Tibial artery (tissue), 4 donors: ENCODE measurements around the gene KDSR.

Source experiments
- DNase-seq, 2 donors: peaks; one replicate each; pipeline ENCODE4 v3.0.0-alpha.2; 2019
- H3K27ac ChIP-seq, 2 donors: fragments of 200-600 bp; sonication (generic) in 1 of 2; 1 replicate in 1 of 2; 2 replicates in 1 of 2; pipeline ENCODE4 v1.5.1; 2018 to 2019; ENCODE audit warnings: mild to moderate bottlenecking in 1 of 2
- H3K27me3 ChIP-seq, 2 donors: fragments of 200-600 bp; sonication (generic) in 1 of 2; one replicate each; pipeline versions ENCODE4 v1.5.1 to v1.6.0; 2016 to 2019
- H3K36me3 ChIP-seq, 3 donors: fragments of 200-600 bp; sonication (generic) in 2 of 3; one replicate each; pipeline ENCODE4 v1.5.1; 2016 to 2019; ENCODE audit warnings: mild to moderate bottlenecking in 2 of 3
- H3K4me1 ChIP-seq, 4 donors: fragments of 200-600 bp; sonication (generic) in 2 of 4; 1 replicate in 3 of 4; 2 replicates in 1 of 4; pipeline ENCODE4 v1.5.1; 2016 to 2019
- H3K4me3 ChIP-seq, 2 donors: fragments of 200-600 bp; sonication (generic) in 1 of 2; 1 replicate in 1 of 2; 2 replicates in 1 of 2; pipeline ENCODE4 v1.5.1; 2018 to 2019; ENCODE audit warnings: mild to moderate bottlenecking in 2 of 2
- H3K9me3 ChIP-seq, 3 donors: fragments of 200-600 bp; sonication (generic) in 1 of 3; one replicate each; pipeline ENCODE4 v1.5.1; 2016 to 2019
- intact Hi-C: fragments of 100-400 bp; cut with DNase I; formaldehyde crosslinking; loops from one replicate; pipeline ENCODE4 v1.15.0; 2023; ENCODE audit warnings: low total_unique reads
- TF ChIP-seq, protein P1 (sequence below), 2 experiments: fragments of 200-600 bp in 1 of 2; fragments of 450-650 bp in 1 of 2; IDR thresholded peaks; one replicate each; pipeline ENCODE4 v1.5.1; 2017 to 2019; ENCODE audit warnings: antibody characterized with exemption in 2 of 2, mild to moderate bottlenecking in 1 of 2, moderate library complexity in 1 of 2

The KDSR gene

DNA sequence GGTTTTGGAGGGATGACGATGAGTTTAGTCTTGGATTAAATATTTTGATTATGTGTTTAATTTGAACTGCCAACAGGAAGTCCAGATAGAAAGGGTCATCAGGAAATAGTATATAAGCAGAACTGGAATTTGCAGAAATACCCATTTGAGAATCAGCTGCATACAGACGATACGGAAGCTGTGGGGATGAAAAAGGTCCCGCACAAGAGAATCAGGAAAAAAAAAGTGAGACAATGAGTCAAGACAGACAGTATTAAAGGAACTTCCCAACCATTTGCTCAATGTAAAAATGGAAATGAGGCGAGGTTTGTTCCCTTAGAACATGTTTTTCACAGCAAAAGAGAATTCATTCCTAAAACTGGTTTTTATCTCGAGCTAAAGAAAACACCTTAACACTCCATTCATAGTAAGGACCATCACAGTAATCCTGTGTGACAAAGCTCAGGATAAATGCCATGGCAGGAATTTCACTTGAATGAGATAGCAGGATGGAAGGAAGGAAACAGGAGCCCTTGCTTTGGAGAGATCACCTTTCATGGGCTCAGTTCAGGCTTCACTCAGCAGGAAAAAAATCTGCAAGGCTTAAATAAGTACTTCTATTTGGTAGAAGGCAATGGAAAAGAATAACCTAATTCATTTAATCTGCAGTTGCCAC is 76.7 kb downstream of the KDSR start:
- Histone ChIP-seq H3K9me3 (no peaks in the 10 kb centered on the region), H3K4me1 (peaks cover 0 to 72% (median 29%) of the 10 kb centered on the region in 4 donors), H3K36me3 (no peaks in the 10 kb centered on the region), H3K4me3 (no peak overlapping the region), H3K27me3 (no peaks in the 10 kb centered on the region), H3K27ac (no peak overlapping the region)
- intact Hi-C loops: no loop called here
- TF ChIP-seq, protein P1, sequence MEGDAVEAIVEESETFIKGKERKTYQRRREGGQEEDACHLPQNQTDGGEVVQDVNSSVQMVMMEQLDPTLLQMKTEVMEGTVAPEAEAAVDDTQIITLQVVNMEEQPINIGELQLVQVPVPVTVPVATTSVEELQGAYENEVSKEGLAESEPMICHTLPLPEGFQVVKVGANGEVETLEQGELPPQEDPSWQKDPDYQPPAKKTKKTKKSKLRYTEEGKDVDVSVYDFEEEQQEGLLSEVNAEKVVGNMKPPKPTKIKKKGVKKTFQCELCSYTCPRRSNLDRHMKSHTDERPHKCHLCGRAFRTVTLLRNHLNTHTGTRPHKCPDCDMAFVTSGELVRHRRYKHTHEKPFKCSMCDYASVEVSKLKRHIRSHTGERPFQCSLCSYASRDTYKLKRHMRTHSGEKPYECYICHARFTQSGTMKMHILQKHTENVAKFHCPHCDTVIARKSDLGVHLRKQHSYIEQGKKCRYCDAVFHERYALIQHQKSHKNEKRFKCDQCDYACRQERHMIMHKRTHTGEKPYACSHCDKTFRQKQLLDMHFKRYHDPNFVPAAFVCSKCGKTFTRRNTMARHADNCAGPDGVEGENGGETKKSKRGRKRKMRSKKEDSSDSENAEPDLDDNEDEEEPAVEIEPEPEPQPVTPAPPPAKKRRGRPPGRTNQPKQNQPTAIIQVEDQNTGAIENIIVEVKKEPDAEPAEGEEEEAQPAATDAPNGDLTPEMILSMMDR (IDR thresholded peaks at IDR 0.05): no peak
- no peak for DNase-seq

DNA sequence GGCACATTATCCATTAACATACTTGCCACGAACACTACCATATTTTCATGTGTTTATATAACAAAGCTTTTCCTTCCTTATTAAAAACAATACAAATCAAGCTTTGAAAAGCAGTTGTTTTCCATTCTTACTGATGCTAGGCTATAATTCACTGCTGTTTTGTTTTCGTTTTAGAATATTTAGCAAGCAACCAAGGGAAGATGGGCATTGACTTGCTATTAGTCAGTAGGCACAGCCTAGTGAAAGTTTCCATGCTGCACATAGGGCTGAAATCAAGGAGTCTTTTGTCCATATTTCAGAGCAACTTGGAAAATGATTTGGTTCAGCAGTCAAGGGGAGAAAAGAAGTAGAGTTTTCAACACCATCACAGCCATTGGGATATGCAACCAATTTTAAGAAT is 78.7 kb downstream of the KDSR start:
- H3K27me3 ChIP-seq: no peaks in the 10 kb centered on the region
- TF ChIP-seq, protein P1 (IDR thresholded peaks at IDR 0.05): no peak
- H3K4me3 ChIP-seq: no peak overlapping the region
- H3K4me1 ChIP-seq: peaks cover 0 to 73% (median 32%) of the 10 kb centered on the region in 4 donors
- no peak for DNase-seq
- peak overlapping the region; percentile 5 to 15 for H3K27ac ChIP-seq
- intact Hi-C loops: no loop called here
- H3K9me3 ChIP-seq: no peaks in the 10 kb centered on the region
- no peaks in the 10 kb centered on the region for H3K36me3 ChIP-seq

DNA sequence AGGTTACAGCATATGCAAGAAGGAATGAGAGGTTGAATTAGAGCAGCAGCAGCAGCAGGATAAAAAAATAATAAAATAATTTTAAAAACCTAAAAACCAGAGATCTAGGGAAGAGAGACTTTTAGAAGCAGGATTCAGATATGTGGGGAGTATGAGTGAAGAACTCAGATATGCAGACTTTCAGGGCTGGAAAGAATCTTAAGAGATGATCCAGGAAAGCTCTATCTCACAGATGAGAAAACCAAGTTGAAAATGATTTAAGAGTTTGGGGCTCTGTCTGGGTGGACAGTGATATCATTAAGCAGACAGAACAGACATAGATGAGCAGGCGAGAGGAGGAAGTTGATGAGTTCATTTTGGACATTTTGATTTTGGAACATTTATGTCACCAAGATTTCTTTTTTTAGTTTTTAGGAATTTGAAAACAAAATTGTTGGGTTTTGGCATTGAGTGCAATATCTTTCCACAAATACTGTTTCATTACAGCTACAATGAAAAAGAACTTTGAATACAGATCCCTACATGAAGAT is 79.2 kb downstream of the KDSR start:
- Histone ChIP-seq H3K36me3 (no peaks in the 10 kb centered on the region), H3K4me1 (peaks cover 0 to 67% (median 27%) of the 10 kb centered on the region in 4 donors), H3K9me3 (no peaks in the 10 kb centered on the region), H3K4me3 (no peak overlapping the region), H3K27ac (peak overlapping the region; percentile 5 to 15), H3K27me3 (no peaks in the 10 kb centered on the region)
- DNase-seq: no peak
- TF ChIP-seq, protein P1 (IDR thresholded peaks at IDR 0.05): no peak
- intact Hi-C loops: no loop called here

DNA sequence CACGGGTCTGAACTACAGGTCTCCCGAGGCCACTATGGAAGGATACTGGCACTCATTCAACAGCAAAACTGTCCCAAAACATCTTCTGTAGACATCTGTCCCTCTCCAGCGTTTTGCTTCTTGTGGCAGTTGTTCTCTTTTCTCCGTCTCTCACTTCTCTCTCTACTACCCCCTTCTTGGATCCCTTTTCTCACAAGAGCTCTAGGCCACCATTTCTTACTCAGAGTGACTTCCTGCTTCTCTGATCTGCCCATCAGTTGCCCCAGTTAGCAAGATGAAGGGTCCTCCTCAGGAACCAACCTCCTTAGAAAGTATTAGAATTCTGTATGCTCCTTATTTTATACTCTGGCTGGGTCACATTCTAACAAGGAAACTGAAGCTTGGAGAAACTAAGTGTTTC is 80.1 kb downstream of the KDSR start:
- peak overlapping the region; percentile 7 to 15 for H3K27ac ChIP-seq
- no peaks in the 10 kb centered on the region for H3K36me3 ChIP-seq
- no peak for DNase-seq
- intact Hi-C loops: no loop called here
- TF ChIP-seq, protein P1 (IDR thresholded peaks at IDR 0.05): no peak
- H3K4me1 ChIP-seq: peaks cover 0 to 60% (median 27%) of the 10 kb centered on the region in 4 donors
- H3K9me3 ChIP-seq: no peaks in the 10 kb centered on the region
- H3K27me3 ChIP-seq: no peaks in the 10 kb centered on the region
- H3K4me3 ChIP-seq: no peak overlapping the region

DNA sequence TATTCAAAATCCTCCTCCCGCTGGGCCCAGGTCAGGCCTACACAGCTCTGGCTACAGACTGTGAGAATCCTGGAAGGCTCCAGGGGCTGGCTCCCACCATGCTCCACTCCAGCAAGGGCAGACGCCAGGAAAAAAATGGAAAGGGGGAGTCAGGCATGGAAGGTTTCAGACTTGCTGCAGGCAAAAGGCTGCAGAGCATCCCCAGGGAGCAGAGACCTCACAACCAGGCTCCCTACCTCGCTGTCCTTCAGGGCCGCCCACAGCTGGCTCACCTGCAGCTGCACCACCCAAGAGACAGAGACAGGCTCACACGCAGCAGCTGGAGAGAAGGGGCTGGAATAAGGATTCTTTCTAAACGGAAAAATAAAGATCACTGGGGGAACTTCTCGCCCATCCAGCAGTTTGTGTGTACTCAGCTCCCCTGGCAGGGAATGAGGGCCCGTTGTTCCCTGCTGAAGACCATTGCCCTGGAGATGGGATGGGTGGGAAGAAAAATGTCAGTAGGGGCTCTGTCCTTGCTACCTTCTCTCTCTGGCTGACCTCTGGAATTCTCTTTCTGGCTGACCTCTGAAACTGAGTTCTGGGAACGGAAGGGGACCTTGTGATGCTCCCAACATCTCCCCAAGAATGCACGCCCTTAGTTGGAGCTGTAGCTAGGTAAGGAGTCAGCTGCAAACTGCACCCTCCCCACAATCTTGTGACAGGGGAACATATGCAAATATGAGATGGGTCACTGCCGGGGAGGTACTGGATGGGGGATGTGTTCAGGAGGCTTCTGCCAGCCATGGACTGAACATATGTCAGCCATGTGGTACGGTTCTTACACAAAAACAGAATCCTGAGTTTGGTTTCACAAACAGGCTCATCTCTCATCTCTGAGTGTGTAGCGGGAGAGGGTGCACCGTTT is 81.9 kb downstream of the KDSR start:
- DNase-seq: no peak
- no peaks in the 10 kb centered on the region for H3K27me3 ChIP-seq

More for the DNA sequence above, 81.9 kb downstream of the KDSR start:
- TF ChIP-seq, protein P1 (IDR thresholded peaks at IDR 0.05): no peak
- Histone ChIP-seq H3K36me3 (no peaks in the 10 kb centered on the region), H3K27ac (no peak overlapping the region), H3K4me3 (no peak overlapping the region), H3K4me1 (peaks cover 0 to 48% (median 26%) of the 10 kb centered on the region in 4 donors), H3K9me3 (no peaks in the 10 kb centered on the region)
- intact Hi-C loops: no loop called here
